Heart right ventricle (tissue), 16 donors: ENCODE measurements around the gene MOGAT3. TPM values are rescaled to one million over a fixed set of nuclear protein-coding genes. Genes with fewer than 3 reads are reported as not detected.

Experiments
- ATAC-seq, 8 donors: fragments of 200-7000 bp; cut with Tn5 transposase; one replicate each; pipeline ENCODE4 v1.9.1; 2020; ENCODE audit warnings: mild to moderate bottlenecking in 8 of 8, moderate library complexity in 8 of 8, moderate number of reproducible peaks in 1 of 8
- DNase-seq, 2 donors: peaks; one replicate each; pipeline ENCODE4 v3.0.0-alpha.2; 2020
- H3K27ac ChIP-seq, 10 donors: fragments of 200-600 bp; sonication (generic) in 2 of 10; one replicate each; pipeline versions ENCODE4 v1.5.0 to v1.8.0; 2020 to 2022; ENCODE audit warnings: mild to moderate bottlenecking in 3 of 10
- H3K27me3 ChIP-seq, 7 donors: fragments of 200-600 bp; one replicate each; pipeline ENCODE4 v1.8.0; 2021 to 2022; ENCODE audit warnings: mild to moderate bottlenecking in 2 of 7
- H3K36me3 ChIP-seq, 9 donors: fragments of 200-600 bp; sonication (generic) in 1 of 9; one replicate each; pipeline versions ENCODE4 v1.5.0 to v1.8.0; 2020 to 2022; ENCODE audit warnings: mild to moderate bottlenecking in 2 of 9
- H3K4me1 ChIP-seq, 9 donors: fragments of 200-600 bp; sonication (generic) in 1 of 9; one replicate each; pipeline versions ENCODE4 v1.5.0 to v1.8.0; 2020 to 2022; ENCODE audit warnings: mild to moderate bottlenecking in 4 of 9
- H3K4me3 ChIP-seq, 10 donors: fragments of 200-600 bp; sonication (generic) in 2 of 10; one replicate each; pipeline versions ENCODE4 v1.5.0 to v1.8.0; 2020 to 2022; ENCODE audit warnings: mild to moderate bottlenecking in 7 of 10, moderate library complexity in 2 of 10
- H3K9me3 ChIP-seq, 11 donors: fragments of 200-600 bp in 10 of 11; sonication (generic) in 2 of 11; one replicate each; pipeline versions ENCODE4 v1.5.0 to v1.8.0; 2013 to 2022; ENCODE audit warnings: mild to moderate bottlenecking in 2 of 11, control low read depth in 1 of 11, moderate library complexity in 1 of 11
- CTCF ChIP-seq, 9 donors: fragments of 200-600 bp; sonication (generic) in 2 of 9; IDR thresholded peaks; one replicate each; pipeline versions ENCODE4 v1.5.0 to v1.8.0; 2021 to 2022; ENCODE audit warnings: antibody characterized with exemption in 9 of 9, mild to moderate bottlenecking in 5 of 9, moderate library complexity in 1 of 9
- WGBS, 2 donors: extraction: QIAGEN DNeasy Blood & Tissue Kit; methylation state at CpG; one replicate each; pipeline ENCODE4 v1.1.7; 2013; ENCODE audit warnings: inconsistent platforms in 1 of 2; 5-methylcytosine and 5-hydroxymethylcytosine counted together
- intact Hi-C, 10 donors: fragments of 100-400 bp; cut with DNase I; formaldehyde crosslinking; loops; one replicate each; pipeline versions ENCODE4 v1.11.1 to v1.14.2; 2022
- polyA plus RNA-seq, 2 donors: library from polyadenylated mRNA; stranded (reverse); fragments of 200-250 nt; gene quantifications; one replicate each; pipeline ENCODE4 v1.2.3, GENCODE V29; 2013
- total RNA-seq, 10 donors: library from RNA; stranded (reverse); fragmentation: NEBNext Ultra II Directional in 3 of 10; extraction: Animal tissue kit (Norgen Biotek cat#: 25700) in 3 of 10; gene quantifications; one replicate each; pipeline versions ENCODE4 v1.2.1 to v1.2.4, GENCODE V29; 2021 to 2023
- donor health status: Arrhythmogenic right ventricular cardiomyopathy.
- donor health status: ischemic (EF 13 %, LVEDD 7.1; RV severe dilation, severe dysfunction).
- donor health status: healthy with polysubstance abuse.
- donor health status: DM: no; HTN: yes; CAD: no.
- donor health status: DM: no; HTN: no; CAD: no.
- donor health status: ischemic (EF 25% LVEDD 6.9; RV normal size, moderate dysfunction).
- donor health status: ischemic (EF 25% LVEDD 5.7; RV mildly dilated, moderate dysfunction).
- donor health status: healthy.
- donor health status: DM: yes; HTN: yes; CAD: no.
- donor health status: Ischemic cardiomyopathy.
- donor health status: ischemic (EF 35%, LVEDD 5.7; RV mildly dilated, moderate dysfunction).
- donor health status: nonischemic (EF 11% LVEDD 7.7; RV severe dilation, severe dysfunction).
- donor health status: DM: yes; HTN: yes; CAD: no.
- donor health status: PGD.
- donor health status: ischemic (EF 29% LVEDD 5.4; RV normal size, mild dysfunction).
- donor health status: nonischemic (EF 23%, LVEDD 6.1; RV moderate dilation, normal function).

Gene MOGAT3
- total and polyA plus RNA-seq, 12 donors: not detected

- WGBS, 2 donors: 97 to 99% methylated on average over 15 of the region's 15 CpGs
- ATAC-seq (peak in 1 of 8 donors; percentile 39), DNase-seq (no peak)
- Histone ChIP-seq H3K4me1 (peaks cover 0 to 23% (median 21%) of the 10 kb centered on the region in 9 donors), H3K27ac (no peak overlapping the region), H3K27me3 (no peaks in the 10 kb centered on the region), H3K36me3 (peaks cover 0 to 73% (median 35%) of the 10 kb centered on the region in 9 donors), H3K9me3 (no peaks in the 10 kb centered on the region), H3K4me3 (no peak overlapping the region)
- no peak for TF ChIP-seq CTCF (IDR thresholded peaks at IDR 0.05)
- intact Hi-C loops: no loop called here
These were observed 22.7 kb upstream of the MOGAT3 start for GRCh38 chr7:101223528-101223927.

GRCh38 chr7:101222275-101222830 lies 21.5 kb upstream of the MOGAT3 start:
- no peaks in the 10 kb centered on the region for H3K9me3 ChIP-seq
- ATAC-seq: no peak
- intact Hi-C loops: no loop called here
- H3K27me3 ChIP-seq: no peaks in the 10 kb centered on the region
- no peak overlapping the region for H3K4me3 ChIP-seq
- WGBS, 2 donors: 83 to 84% methylated on average over 27 of the region's 27 CpGs
- H3K36me3 ChIP-seq: peaks cover 0 to 61% (median 33%) of the 10 kb centered on the region in 9 donors
- peaks cover 0 to 26% (median 24%) of the 10 kb centered on the region in 9 donors for H3K4me1 ChIP-seq
- no peak for DNase-seq
- H3K27ac ChIP-seq: no peak overlapping the region
- TF ChIP-seq CTCF (IDR thresholded peaks at IDR 0.05): no peak

GRCh38 chr7:101220295-101220694 lies 19.5 kb upstream of the MOGAT3 start:
- DNase-seq: no peak
- no peak for ATAC-seq
- no peak overlapping the region for H3K4me3 ChIP-seq
- peaks cover 0 to 49% (median 20%) of the 10 kb centered on the region in 9 donors for H3K36me3 ChIP-seq
- intact Hi-C loops: loop anchor here in 1 of 10 donors (2.0 kb wide), 1 partner anchor 19 kb away; no protein-coding TSS in a partner anchor
- 79 to 82% methylated on average over 5 of the region's 5 CpGs for WGBS, 2 donors
- TF ChIP-seq CTCF (IDR thresholded peaks at IDR 0.05): no peak
- H3K27ac ChIP-seq: no peak overlapping the region
- peaks cover 0 to 42% (median 38%) of the 10 kb centered on the region in 9 donors for H3K4me1 ChIP-seq
- no peaks in the 10 kb centered on the region for H3K27me3 ChIP-seq
- no peaks in the 10 kb centered on the region for H3K9me3 ChIP-seq

- intact Hi-C loops: loop anchor here in 1 of 10 donors (2.0 kb wide), 1 partner anchor 26 kb away; the partner anchor contains the start of gene FIS1
- H3K4me3 ChIP-seq: peak overlapping the region; percentile 74 to 98 (median 88)
- H3K9me3 ChIP-seq: no peaks in the 10 kb centered on the region
- no peak for TF ChIP-seq CTCF (IDR thresholded peaks at IDR 0.05)
- ATAC-seq (peak in 1 of 8 donors; percentile 12), DNase-seq (no peak)
- peak overlapping the region in 9 of 10 donors; percentile 88 to 99 (median 94) for H3K27ac ChIP-seq
- 8 to 10% methylated on average over 26 of the region's 26 CpGs for WGBS, 2 donors
- H3K27me3 ChIP-seq: no peaks in the 10 kb centered on the region
- H3K36me3 ChIP-seq: peaks cover 0 to 49% (median 8%) of the 10 kb centered on the region in 9 donors
- peaks cover 0 to 48% (median 40%) of the 10 kb centered on the region in 9 donors for H3K4me1 ChIP-seq
These were observed 17.6 kb upstream of the MOGAT3 start for GRCh38 chr7:101218236-101219125.
